ENCODE measurements around the gene GPA33.

DNA sequence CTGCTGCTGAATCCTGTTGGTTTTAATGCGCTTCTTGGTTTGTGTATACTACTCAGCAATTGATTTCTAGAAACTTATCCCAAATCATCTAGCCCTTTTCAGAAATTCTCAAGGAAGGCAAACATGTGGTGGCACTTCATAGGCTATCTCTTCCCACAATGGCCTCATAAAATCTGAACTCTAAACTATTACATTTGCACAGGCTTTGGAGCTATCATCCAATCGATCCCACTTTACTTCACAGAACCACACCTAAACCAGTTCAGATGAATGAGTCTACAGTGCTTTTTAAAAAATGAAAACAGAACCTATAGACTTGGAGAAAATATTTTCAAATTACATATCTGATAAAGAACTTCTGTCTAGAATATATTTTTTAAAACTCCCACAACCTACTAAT, 10.6 kb upstream of the GPA33 start:
- no peak for TF ChIP-seq CTCF (IDR thresholded peaks at IDR 0.05; ENCODE audit: low read length)
- no peak for TF ChIP-seq EZH2 (IDR thresholded peaks at IDR 0.05; ENCODE audit: borderline replicate concordance, low read length)
